Esophagus mucosa (tissue), 1 donor: ENCODE data around the gene DCUN1D3. TPM values are rescaled to one million over a fixed set of nuclear protein-coding genes. Genes with fewer than 3 reads are reported as not detected.
"Not testable (repeated sequence)": the region's sequence is repeated elsewhere in the genome, so short reads cannot be mapped to it uniquely, and the experiment has no call there.

ENCODE experiments used
- ATAC-seq: fragments of 200-7000 bp; cut with Tn5 transposase; one replicate; pipeline ENCODE4 v1.9.1; 2020
- total RNA-seq: library from RNA; stranded (reverse); gene quantifications from one replicate; pipeline ENCODE4 v1.2.4, GENCODE V29; 2023
- donor health status: DM: yes; HTN: yes; CAD: no.

The DCUN1D3 gene, protein sequence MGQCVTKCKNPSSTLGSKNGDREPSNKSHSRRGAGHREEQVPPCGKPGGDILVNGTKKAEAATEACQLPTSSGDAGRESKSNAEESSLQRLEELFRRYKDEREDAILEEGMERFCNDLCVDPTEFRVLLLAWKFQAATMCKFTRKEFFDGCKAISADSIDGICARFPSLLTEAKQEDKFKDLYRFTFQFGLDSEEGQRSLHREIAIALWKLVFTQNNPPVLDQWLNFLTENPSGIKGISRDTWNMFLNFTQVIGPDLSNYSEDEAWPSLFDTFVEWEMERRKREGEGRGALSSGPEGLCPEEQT
- 17.1 TPM for total RNA-seq

DNA sequence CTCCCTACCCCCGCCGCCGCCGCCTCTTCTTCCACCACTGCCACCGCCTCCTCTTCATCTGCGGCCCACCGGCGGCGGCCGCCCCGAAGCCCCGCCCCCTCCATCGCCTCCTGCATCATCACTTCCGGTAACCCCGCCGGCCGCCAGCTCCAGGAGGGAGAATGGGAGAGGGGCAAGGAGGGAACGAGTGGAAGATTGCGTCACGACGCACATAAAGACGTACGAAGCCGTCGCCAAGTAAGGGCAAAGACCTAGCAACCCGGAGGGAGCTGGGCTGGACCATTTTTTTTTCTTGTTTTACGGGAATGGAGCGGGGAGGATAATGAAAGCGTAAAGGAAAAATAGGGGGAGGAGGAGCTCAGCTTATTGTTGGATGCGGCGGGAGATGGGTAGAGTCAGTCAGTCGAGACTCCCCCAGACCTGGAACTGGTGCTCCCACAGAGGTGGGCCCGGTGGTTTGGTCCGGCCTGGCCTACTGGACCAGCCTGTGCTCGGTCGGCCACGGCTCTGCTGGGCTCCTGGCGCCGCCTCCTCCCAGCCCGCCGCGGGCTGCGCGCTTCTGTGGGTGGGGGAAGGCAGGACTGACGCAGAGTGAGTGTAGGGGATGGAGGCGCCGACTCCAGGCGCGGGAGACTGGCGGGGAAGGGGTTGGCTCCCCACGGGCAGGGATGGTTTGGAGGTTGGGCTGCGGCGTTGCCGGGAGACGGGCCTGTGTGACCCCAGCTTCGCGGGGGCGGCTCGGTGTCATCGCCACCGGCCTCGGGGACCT lies at the start of gene DCUN1D3, which contains the start of gene LYRM1:
DCUN1D3 (minus strand) TSS at position 60 of the 769 bp plus-strand sequence. CDS start 37,820 bp downstream, outside the sequence.
LYRM1 (plus strand) TSS at position 473 of the 769 bp plus-strand sequence. CDS start 14,785 bp downstream, outside the sequence.
- peak; percentile 82 for ATAC-seq

DNA sequence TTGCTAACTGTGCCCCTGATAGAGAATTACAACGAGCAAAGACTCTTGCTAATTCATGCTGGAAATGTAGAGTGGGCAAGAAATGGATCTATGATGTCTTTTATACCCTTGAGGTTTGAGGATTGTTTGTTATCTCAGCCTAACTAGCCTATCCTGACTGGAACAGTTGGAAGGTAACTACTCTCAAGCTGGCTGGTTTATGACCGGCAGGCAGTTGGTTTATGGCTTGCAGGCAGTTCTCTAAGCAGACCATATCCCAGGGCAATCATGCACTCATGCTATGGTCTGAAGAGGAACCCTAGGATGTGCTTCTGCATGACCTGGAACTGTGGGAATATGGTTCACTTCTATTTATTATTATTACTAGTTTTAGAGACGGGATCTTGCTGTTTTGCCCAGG lies 49.5 kb upstream of the DCUN1D3 start:
- ATAC-seq, result no peak

DNA sequence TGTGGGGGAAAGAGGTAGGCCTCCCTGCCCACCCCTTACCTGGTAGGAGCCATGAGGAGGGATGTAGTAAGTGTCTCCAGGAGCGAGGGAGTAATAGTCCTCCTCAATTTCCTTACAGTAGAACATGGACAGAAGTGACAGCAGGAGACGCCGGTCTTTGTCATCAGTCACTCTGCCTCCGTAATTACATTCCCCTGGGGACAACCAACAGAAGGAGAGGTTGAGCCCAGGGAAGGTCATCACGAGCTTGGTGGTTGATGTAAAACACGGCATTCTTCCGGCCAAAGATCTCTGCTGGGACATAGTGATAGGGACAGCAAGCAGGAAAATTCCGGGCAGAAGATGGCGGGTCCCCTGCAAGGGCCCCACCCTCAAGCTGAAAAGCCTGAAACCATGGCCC lies 48.3 kb upstream of the DCUN1D3 start:
- ATAC-seq, result no peak

DNA sequence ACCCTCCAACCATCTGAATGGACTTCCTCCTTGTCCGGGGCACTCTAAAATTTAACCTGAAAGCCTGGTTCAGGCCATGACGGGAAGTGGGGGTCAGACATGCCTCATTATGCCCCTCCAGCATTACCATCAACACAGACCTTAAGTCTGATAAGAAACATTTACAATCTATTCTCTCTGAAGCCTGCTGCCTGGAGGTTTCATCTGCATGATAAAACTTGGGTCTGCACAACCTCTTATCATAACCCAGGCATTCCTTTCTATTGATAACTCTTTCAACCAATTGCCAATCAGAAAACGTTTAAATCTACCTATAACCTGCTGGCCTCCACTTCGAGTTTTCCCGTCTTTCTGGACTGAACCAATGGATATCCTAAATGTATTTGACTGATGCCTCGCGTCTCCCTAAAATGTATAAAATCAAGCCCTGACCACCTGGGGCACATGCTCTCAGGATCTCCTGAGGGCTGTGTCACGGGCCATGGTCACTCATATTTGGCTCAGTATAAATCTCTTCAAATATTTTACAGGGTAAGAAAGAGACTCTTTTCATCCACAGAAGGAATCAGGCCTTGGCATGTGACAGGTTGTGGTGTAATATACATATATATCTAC lies 46.0 kb upstream of the DCUN1D3 start:
- no peak for ATAC-seq

DNA sequence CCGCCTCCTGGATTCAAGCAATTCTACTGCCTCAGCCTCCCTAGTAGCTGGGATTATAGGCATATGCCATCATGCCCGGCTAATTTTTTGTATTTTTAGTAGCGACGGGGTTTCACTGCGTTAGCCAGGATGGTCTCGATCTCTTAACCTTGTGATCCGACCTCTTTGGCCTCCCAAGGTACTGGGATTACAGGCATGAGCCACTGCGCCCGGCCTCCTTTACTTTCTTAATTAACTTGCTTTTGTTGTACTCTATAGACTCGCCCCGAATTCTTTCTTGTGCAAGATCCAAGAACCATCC lies 45.4 kb upstream of the DCUN1D3 start:
- ATAC-seq, result not testable (repeated sequence)

DNA sequence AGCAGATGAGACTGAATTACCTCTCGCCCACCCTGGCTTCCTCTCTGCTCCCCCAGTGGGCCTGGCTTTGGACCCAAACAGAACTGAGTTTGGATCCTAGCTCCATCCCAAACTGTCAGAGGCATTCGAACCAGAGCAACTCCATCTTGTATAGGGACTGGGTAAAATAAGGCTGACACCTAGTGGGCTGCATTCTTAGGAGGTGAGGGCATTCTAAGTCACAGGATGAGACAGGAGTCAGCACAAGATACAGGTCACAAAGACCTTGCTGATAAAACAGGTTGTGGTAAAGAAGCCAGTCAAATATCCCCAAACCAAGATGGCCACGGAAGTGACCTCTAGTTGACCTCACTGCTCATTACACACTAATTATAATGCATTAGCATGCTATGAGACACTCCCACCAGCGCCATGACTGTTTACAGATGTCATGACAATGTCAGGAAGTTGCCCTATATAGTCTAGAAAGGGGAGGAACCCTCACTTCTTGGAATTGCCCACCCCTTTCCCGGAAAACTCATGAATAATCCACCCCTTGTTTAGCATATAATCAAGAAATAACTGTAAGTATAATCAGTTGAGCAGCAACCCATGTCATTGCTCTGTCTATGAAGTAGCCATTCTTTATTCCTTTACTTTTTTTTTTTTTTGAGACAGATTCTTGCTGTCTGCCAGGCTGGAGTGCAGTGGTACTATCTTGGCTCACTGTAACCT lies 44.9 kb upstream of the DCUN1D3 start:
- peak; percentile 35 for ATAC-seq

DNA sequence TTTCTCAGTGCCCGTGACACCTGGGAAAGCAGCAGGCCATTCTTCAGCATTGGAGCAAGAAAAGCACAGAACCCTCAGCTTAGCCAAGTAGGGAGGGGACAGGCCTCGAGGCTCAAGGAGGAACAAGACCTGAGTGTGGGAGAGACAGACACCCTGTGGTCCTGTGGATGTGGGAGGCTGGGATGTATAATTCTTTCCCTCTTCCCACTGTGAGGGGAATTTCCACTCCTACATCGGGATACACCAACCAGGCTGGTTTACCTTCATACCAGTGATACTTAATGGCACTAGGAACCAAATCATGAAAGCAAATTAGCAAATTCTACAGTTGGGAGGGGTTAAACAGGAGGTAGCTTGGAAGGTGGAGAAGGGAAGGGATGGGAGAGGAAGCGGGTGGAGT lies 42.1 kb upstream of the DCUN1D3 start:
- no peak for ATAC-seq

DNA sequence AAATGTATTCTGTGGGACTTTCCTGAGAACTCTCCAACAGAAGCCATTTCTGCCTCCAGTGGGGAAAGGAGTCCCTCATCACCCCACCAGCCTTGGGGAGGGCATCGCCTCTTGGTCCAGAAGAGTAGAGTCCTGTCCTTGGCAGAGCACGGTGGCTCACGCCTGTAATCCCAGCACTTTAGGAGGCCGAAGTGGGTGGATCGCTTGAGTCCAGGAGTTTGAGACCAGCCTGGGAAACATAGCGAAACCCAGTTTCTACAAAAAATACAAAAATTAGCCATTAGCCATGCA lies 41.4 kb upstream of the DCUN1D3 start:
- ATAC-seq, result no peak

DNA sequence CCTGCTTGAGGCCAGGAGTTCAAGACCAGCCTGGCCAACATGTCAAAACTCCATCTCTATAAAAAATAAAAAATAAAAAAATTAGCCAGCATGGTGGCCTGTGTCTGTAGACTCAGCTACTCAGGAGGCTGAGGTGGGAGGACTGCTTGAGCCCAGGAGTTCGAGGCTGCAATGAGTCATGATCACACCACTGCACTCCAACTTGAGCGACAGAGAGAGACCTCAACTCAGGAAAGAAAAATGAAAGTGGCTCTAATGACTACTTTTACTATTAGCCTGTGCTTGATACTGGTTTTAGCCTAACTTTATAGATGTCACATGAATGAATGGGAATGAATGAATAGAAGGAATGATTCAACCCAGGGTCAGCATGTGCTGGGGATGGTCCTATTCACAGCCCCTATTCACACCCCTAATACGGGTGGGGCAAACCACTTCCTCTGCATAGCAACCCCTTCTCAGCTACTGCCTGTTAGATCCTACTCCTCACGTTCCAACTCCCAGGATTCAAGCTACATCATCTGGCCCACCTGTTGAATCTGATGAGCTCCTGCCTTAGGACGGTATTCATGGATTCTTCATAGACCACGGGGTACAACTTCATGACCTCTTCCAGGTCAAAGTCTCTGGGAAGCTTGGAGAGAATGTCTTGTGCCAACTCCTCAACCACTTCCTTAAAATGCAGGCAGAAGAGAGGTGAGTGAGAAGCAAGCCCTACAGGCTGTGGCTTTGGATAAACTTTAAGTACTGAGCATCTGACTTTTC lies 40.9 kb upstream of the DCUN1D3 start:
- no peak for ATAC-seq

DNA sequence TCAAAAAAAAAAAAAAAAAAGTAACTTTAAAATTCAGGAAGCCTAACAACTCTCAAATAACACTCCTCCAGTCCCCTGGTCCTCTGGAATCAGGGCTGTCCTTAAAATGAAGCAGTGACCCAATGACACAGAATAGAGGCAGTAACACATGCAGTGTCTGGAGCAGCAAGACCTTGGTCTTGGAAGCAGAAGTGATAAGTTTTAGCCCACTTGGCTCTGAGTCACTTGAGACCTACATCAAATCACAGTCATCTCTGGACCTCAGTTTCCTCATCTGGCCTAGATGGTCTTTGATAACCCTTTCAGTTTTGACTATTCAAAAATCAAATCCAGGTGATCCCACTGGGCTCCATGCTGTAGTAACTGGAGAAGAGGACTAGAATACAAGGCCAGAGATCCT lies 39.5 kb upstream of the DCUN1D3 start:
- ATAC-seq, result no peak

DNA sequence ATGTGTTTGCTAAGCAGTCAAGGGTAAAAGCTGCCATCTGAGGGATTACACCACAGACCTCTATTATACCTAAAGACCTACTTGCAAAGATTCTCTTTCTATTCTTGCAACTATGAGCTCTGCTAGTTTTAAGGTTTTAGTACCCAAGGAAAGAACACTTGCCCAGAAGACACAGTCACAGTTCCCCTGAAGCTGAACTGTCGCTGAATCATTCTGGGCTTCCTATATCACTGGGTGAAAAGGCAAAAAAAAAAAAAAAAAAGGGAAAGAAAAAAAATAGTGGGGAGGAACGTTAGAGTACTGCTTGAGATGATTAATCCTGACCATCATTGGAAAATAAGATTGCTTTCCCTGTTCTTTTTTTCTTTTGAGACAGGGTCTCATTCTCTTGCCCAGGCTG lies 38.3 kb upstream of the DCUN1D3 start:
- ATAC-seq, result no peak

DNA sequence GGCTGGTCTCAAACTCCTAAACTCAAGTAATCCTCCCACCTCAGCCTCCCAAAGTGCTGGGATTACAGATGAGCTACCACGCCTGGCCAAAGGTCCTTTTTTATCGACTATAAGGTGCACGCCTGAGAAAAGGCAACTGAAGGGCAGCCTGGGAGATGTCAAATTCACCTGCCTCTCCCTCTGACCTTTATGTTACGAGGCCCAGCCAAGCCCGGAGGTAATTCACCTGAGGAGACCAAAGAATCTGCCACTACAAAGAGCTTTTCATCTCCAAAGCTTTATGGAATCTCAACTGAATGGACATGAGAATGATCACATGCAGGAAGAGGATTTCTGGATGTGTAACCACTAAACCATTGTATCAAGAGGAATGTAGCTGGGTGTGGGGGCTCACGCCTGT lies 37.6 kb upstream of the DCUN1D3 start:
- ATAC-seq, result no peak

DNA sequence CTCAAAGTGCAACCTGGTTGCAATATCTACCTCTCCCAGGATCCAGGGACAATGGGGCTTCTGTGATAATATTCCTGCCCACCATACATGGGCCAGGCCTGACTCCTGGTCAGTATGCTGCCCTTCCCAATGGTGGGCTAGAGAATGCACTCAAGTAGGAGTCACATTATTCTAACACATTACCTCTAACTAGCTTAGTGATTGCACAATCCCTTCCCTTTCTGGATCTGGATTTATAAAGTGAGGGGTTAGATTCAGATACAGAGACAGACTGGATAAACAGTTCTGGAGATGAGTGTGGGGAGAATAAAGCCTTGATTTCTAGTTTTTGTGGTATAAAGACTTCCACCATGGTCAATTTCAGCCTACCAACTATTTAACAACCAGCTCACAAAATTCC lies 33.4 kb upstream of the DCUN1D3 start:
- no peak for ATAC-seq

DNA sequence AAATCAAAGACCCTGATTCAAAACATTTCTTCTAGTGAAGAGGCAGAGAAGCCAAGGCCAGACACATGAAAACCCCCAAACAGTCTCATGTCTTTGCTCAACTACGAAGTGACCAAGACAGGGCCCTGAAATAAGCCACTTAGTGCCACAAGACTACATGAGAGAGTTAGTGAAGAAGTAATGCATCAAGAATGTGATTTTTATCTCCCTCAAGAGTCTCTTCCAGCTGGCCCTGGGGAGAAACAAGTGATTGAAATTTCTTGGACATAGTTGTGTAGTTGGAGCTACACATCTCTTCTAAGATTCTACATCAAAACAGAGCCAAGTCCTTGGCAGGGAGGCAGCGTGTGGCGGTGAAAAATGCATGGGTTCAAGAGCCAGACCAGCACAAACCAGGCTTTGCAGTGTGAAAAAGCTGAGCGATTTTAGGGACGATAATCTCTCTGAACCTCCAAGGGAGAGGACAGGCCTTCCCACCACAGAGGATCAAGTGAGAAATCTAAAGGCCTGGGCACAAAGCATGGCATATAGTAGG lies 31.0 kb upstream of the DCUN1D3 start:
- no peak for ATAC-seq

DNA sequence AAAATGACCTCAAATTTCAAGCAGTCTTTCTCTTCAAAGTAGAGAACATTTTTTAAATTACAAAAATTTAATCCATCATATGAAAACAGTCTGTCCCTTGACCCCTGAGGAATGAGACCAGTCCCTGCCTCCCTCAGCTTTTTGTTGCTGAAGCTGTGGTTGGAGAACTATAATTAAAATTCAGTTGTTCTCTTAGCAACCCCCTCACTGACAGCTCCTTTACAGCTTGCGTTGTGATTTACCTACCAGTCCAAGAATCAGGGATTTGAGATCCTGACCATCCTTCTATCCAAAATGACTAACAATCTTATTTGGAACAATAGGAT lies 30.2 kb upstream of the DCUN1D3 start:
- ATAC-seq, result no peak

DNA sequence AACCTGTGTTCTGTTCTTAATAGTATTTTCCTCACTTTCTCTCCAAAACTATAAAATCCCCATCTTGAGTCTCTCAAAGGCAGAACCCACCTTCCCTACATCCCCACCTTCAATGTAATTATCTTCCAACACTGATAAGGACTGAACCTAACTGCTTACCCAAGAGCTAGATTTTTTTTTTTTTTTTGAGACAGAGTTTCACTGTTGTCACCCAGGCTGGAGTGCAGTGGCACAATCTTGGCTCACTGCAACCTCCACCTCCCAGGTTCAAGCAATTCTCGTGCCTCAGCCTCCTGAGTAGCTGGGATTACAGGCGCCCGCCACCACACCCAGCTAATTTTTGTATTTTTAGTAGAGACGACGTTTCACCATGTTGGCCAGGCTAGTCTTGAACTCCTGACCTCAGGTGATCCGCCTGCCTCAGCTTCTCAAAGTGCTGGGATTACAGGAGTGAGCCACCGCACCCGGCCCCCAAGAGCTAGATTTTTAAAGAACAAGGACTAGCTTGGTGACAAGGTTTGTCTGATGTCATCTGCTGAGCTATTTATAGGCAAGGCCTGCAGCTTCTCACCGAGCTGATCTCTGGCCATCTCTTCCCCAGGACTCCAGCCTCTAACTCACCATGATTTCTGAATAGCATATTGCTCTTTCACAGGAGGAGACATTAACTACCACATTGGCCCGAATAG lies 29.7 kb upstream of the DCUN1D3 start:
- not testable (repeated sequence) for ATAC-seq

DNA sequence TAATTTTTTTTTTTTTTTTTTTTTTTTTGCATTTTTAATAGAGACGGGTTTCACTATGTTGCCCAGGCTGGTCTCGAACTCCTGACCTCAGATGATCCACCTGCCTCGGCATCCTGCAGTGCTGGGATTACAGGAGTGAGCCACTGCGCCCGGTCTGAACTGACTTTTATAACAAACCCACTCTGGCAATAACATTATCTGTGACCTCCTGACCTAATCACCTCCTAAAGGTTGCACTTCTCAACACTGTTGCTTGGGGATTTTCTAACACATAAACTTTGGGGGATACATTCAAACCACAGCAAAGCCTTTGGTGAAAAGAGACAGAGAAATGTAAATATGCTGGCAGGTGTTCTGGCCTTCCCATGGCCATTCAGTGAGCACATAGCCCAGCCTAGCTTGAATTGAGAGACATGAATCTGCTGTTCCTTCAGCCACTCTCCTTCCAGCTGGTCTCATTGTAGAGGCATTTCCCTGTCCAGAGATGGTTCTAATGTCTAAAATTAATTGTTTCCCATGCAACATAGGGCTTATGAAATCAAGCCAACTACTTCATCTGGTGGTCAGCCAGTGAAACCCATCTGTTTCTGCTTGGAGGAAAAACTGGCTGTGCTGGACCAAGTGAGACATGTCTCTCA lies 28.7 kb upstream of the DCUN1D3 start:
- ATAC-seq, result no peak

DNA sequence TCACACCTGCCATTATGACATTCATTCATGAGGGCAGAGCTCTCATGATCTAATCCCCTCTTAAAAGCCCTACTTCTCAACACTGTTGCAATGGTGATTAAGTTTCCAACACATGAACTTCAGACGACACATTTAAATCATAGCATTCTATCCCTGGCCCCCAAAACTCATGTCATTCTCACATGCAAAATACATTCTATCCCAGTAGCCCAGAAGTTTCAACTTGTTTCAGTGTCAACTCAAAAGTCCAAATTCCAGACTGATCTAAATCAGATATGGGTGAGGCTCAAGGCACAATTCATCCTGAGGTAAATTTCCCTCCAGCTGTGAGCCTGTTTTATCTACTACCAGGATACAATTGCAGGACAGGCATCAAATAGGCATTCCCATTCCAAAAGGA lies 25.6 kb upstream of the DCUN1D3 start:
- ATAC-seq, result no peak

DNA sequence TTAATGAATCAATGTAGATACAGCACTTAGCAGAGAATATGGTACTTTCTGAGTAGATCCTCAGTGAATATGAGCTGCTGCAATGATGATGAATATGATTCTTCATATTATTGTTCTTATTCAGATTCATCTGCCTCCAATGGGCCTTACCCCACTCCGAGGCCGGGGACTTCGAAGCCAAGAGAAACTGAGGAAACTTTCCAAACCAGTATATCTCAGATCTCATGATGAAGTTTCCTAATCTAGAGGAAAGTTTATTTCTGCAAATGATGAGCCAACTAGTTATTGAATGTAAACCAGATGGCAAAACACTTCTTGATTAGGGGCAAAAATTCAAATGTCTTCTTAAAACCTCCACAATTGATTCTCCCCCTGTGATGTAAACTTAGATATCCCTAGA lies 23.7 kb upstream of the DCUN1D3 start:
- ATAC-seq, result no peak

DNA sequence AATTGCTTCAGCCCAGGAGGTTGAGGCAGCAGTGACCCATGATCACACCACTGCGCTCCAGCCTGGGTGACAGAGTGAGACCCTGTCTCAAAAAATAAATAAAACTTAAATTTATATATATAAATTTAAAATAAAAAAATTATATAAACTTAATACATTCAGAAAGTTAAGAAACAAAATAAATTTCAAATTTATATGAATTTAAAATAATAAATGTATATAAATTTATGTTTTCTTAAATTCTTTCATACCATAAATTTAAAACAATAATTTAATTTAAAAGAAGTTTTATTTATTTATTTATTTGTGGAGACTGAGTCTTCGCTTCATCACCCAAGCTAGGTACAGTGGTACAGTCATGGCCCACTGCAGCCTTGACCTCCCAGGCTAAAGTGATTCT lies 20.6 kb upstream of the DCUN1D3 start:
- ATAC-seq, result no peak

DNA sequence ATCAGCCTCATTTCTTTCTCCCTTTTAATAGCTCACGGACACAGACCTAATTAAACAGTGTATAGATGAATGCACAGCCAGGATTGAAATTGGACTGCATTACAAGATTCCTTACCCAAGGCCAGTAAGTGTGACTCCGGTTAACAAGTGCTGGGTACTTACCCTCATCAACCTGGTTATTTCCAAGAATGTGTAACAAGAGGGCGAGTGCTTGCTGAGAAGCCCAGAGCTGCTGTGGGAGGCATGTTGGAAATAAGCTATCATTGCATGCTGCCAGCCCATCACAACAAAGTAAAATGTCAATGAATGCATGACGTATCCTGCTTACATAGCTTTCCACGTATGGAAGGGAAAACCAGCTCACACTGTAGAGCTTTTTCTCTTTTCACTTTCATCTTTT lies 19.9 kb upstream of the DCUN1D3 start:
- ATAC-seq, result no peak
